ENCODE results near the gene FAM20B. TPM values are rescaled to one million over a fixed set of nuclear protein-coding genes. Genes with fewer than 3 reads are reported as not detected.

FAM20B gene
- total RNA-seq, 1 experiment from 2014 or later, result 35.4 TPM

- Histone ChIP-seq H3K4me1 (ENCODE audit: insufficient read depth, low read length) (no peaks in the 10 kb centered on the region; the same call in 1 of the 2 replicates), H3K79me2 (ENCODE audit: insufficient read depth, low read length) (no peaks in the 10 kb centered on the region), H3K4me2 (ENCODE audit: insufficient read depth, insufficient read length, low read length) (no peak overlapping the region), H3K18ac (ENCODE audit: insufficient read length, low read depth, low read length) (no peak overlapping the region), H3K27ac (ENCODE audit: insufficient read length, low read depth, low read length) (no peak overlapping the region), H2BK12ac (ENCODE audit: insufficient read length, low read depth, low read length) (no peak overlapping the region), H2BK20ac (ENCODE audit: low read depth, low read length, poor library complexity, severe bottlenecking) (no peak overlapping the region), H3T11ph (ENCODE audit: low read length) (no peak overlapping the region), H4K20me1 (ENCODE audit: control insufficient read depth, insufficient read depth, insufficient read length) (no peaks in the 10 kb centered on the region), H2BK5ac (ENCODE audit: insufficient read length, low read length) (no peak overlapping the region), H3K27me3 (ENCODE audit: insufficient read depth, low read length) (no peaks in the 10 kb centered on the region), H3K9ac (ENCODE audit: extremely low read depth, insufficient read length, low read length) (no peak overlapping the region), H2BK15ac (ENCODE audit: low read depth, low read length) (no peak overlapping the region), H4K91ac (ENCODE audit: insufficient read length, low read depth, low read length) (no peak overlapping the region), H3K23me2 (ENCODE audit: insufficient read length, low read depth, low read length, poor library complexity, severe bottlenecking) (peaks cover 9% of the 10 kb centered on the region), H2AFZ (ENCODE audit: low read length) (no peak overlapping the region), H3K79me1 (ENCODE audit: insufficient read depth, low read depth, low read length, poor library complexity, severe bottlenecking) (no peaks in the 10 kb centered on the region), H3K4ac (ENCODE audit: low read depth, low read length) (no peak overlapping the region), H2AK5ac (ENCODE audit: insufficient read length, low read length) (no peak overlapping the region), H3K56ac (ENCODE audit: insufficient read length, low read depth, low read length) (no peak overlapping the region), H2BK120ac (ENCODE audit: low read depth, low read length, poor library complexity, severe bottlenecking) (no peak overlapping the region), H3K23ac (ENCODE audit: insufficient read length, low read depth, low read length) (no peak overlapping the region), H3K14ac (ENCODE audit: insufficient read depth, low read length) (no peak overlapping the region), H4K5ac (ENCODE audit: insufficient read length, low read depth, low read length) (no peak overlapping the region), H4K8ac (replicated peaks; ENCODE audit: insufficient read length, low read depth, low read length) (no peak overlapping the region), H3K9me3 (ENCODE audit: control insufficient read depth, low read depth, low read length) (no peaks in the 10 kb centered on the region)
- no peak overlapping the region for H3K27ac Mint-ChIP-seq
- peaks cover 4% of the 10 kb centered on the region for H3K27me3 Mint-ChIP-seq (ENCODE audit: low read depth)
- no peaks in the 10 kb centered on the region; a peak in 1 of 7 replicates for H3K36me3 Mint-ChIP-seq (ENCODE audit: insufficient read depth in 1 of 3, low read depth in 3 of 3)
- H3K4me3 Mint-ChIP-seq, result no peak overlapping the region
- TF ChIP-seq CTCF (conservative IDR thresholded peaks at IDR 0.05), result no peak
- peaks cover 11 to 14% of the 10 kb centered on the region in 2 experiments for H3K4me1 Mint-ChIP-seq
- no CpG with 5 or more reads among the region's 6 CpGs for WGBS (ENCODE audit: extremely low coverage, insufficient read length, low lambda C conversion rate)
- DNase-seq, result no peak
- H3K9me3 Mint-ChIP-seq, result no peaks in the 10 kb centered on the region
Observed at GRCh38 chr1:179021873-179022272, 3.8 kb upstream of the FAM20B start.

Data from H9 (cell line).